ENCODE results near the gene STAC2.
A peak's percentile ranks its signal among the peaks of the same experiment; 100 is the strongest.

The STAC2 gene

GRCh38 chr17:39210093-39210434 is 15.7 kb downstream of the STAC2 start:
- in situ Hi-C loops (cut with HindIII; ENCODE audit: low pct_ligation_motif_present, low sequenced_read_pairs), result no loop called here
- no peak overlapping the region for H3K27ac ChIP-seq
- peaks cover 2% of the 10 kb centered on the region for H3K36me3 ChIP-seq (replicated peaks)
- no peaks in the 10 kb centered on the region for H3K27me3 ChIP-seq (replicated peaks)
- no peak for DNase-seq
- H3K4me3 ChIP-seq (ENCODE audit: low read depth, low read length), result peak overlapping the region; percentile 34
- TF ChIP-seq CTCF (IDR thresholded peaks at IDR 0.05; ENCODE audit: low read depth, low read length, missing control alignments), result no peak

DNA sequence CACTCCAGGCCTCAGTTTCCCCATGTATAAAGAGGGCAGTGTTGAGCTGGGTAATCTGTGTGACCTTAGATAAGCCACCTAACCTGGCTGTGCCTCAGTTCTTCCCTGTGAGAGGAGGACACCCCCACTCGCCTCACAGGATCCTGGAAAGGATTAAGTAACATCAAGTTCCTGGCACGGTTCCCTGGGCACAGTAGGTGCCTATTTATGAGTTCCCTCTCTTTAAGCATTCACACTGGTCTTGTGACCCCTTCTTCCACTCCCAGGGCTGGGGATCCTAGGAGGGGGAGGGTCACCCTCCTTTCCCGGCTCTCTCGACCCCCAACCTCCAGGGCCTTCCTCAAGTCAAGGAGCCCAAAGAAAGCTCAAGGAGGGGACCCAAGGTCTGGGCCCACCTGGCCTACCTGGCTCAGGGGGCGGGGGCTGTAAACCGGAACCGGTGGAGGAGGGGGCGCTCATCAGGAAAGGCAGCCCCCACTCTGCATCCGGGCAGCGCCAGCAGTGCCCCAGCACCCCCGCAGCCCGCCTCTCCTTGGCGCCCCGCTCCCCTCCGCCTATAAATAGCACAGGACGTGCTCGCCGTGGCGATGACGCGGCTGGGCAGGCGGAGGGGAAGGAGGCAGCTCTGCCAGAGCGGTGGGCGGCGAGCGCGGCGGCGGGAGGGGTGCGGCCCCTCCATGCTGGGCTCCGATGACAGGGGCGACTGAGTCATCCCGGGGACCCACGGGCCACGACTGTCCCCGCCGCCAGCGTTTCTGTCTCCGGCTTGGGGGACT is 16.2 kb downstream of the STAC2 start:
- no peak for TF ChIP-seq CTCF (IDR thresholded peaks at IDR 0.05; ENCODE audit: low read depth, low read length, missing control alignments)
- H3K27me3 ChIP-seq (replicated peaks), result no peaks in the 10 kb centered on the region
- peak; percentile 32 for DNase-seq
- peaks cover 7% of the 10 kb centered on the region for H3K36me3 ChIP-seq (replicated peaks)
- H3K4me3 ChIP-seq (ENCODE audit: low read depth, low read length), result peak overlapping the region; percentile 34
- H3K27ac ChIP-seq, result no peak overlapping the region
- in situ Hi-C loops (cut with HindIII; ENCODE audit: low pct_ligation_motif_present, low sequenced_read_pairs), result no loop called here

- in situ Hi-C loops (cut with HindIII; ENCODE audit: low pct_ligation_motif_present, low sequenced_read_pairs), result no loop called here
- no peak for DNase-seq
- H3K27ac ChIP-seq, result no peak overlapping the region
Measured at GRCh38 chr17:39208893-39209292, 16.9 kb downstream of the STAC2 start.

GRCh38 chr17:39208136-39208535 is 17.6 kb downstream of the STAC2 start:
- in situ Hi-C loops (cut with HindIII; ENCODE audit: low pct_ligation_motif_present, low sequenced_read_pairs), result no loop called here
- TF ChIP-seq CTCF (IDR thresholded peaks at IDR 0.05; ENCODE audit: low read depth, low read length, missing control alignments), result no peak
- DNase-seq, result no peak
- H3K27me3 ChIP-seq (replicated peaks), result no peaks in the 10 kb centered on the region
- H3K36me3 ChIP-seq (replicated peaks), result peaks cover 21% of the 10 kb centered on the region
- H3K4me3 ChIP-seq (ENCODE audit: low read depth, low read length), result no peak overlapping the region
- H3K27ac ChIP-seq, result no peak overlapping the region

More at GRCh38 chr17:39208893-39209292, 16.9 kb downstream of the STAC2 start:
- TF ChIP-seq CTCF (IDR thresholded peaks at IDR 0.05; ENCODE audit: low read depth, low read length, missing control alignments), result no peak
- no peaks in the 10 kb centered on the region for H3K27me3 ChIP-seq (replicated peaks)
- H3K4me3 ChIP-seq (ENCODE audit: low read depth, low read length), result no peak overlapping the region
- peaks cover 14% of the 10 kb centered on the region for H3K36me3 ChIP-seq (replicated peaks)

GRCh38 chr17:39205112-39205526 is 20.6 kb downstream of the STAC2 start:
- Histone ChIP-seq H3K36me3 (replicated peaks) (peaks cover 43% of the 10 kb centered on the region), H3K27ac (no peak overlapping the region), H3K4me3 (ENCODE audit: low read depth, low read length) (no peak overlapping the region), H3K27me3 (replicated peaks) (no peaks in the 10 kb centered on the region)
- TF ChIP-seq CTCF (IDR thresholded peaks at IDR 0.05; ENCODE audit: low read depth, low read length, missing control alignments), result no peak
- in situ Hi-C loops (cut with HindIII; ENCODE audit: low pct_ligation_motif_present, low sequenced_read_pairs), result no loop called here
- no peak for DNase-seq

- H3K27ac ChIP-seq, result no peak overlapping the region
- in situ Hi-C loops (cut with HindIII; ENCODE audit: low pct_ligation_motif_present, low sequenced_read_pairs), result no loop called here
- TF ChIP-seq CTCF (IDR thresholded peaks at IDR 0.05; ENCODE audit: low read depth, low read length, missing control alignments), result no peak
- H3K4me3 ChIP-seq (ENCODE audit: low read depth, low read length), result no peak overlapping the region
- peaks cover 43% of the 10 kb centered on the region for H3K36me3 ChIP-seq (replicated peaks)
- DNase-seq, result no peak
- H3K27me3 ChIP-seq (replicated peaks), result no peaks in the 10 kb centered on the region
Measured at GRCh38 chr17:39204245-39204644, 21.5 kb downstream of the STAC2 start.

All from brain microvascular endothelial cell (primary cell).